ENCODE data around the gene H1-8. TPM values are rescaled to one million over a fixed set of nuclear protein-coding genes. Genes with fewer than 3 reads are reported as not detected.
A peak's percentile ranks its signal among the peaks of the same experiment; 100 is the strongest.

Gene H1-8
- total RNA-seq, 2 donors from 2014 or later: not detected

DNA sequence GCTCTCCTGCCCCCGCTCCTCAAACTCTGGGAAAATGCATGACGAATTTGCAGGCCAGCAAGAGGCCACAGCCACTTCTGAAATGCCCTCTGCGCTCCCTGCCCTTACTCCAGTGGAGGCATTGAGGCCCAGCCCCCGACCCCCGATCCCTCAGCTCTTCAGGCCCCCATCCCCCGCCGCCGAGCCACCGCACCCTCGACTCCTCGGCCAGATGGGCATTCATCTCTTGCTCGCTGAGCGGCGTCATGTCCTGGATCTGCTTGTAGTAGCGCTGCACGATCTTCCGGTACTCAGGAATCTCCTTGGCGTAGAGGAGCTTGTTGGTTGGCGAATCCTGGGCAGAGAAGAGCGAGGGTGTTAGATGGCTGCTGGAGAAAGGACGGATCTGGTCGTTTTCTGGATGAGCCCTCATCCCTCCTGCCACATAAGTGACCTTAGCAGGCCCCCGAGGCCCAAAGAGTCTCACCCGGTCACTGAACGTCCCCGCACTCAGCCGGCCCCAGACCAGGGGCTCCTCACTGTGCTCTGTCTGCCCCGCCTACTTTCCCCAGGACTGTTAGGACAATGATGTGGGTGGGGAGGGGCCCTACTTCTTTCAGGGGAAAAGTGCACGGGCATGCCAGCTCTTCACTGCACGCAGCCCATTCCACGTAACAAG is 14.0 kb downstream of the H1-8 start:
- WGBS: 77% methylated on average over 31 of the region's 31 CpGs
- Histone ChIP-seq H3K4me1 (replicated peaks) (no peaks in the 10 kb centered on the region), H3K4me3 (no peak overlapping the region), H3K27me3 (replicated peaks; ENCODE audit: insufficient read depth) (no peaks in the 10 kb centered on the region), H3K36me3 (no peaks in the 10 kb centered on the region), H3K27ac (no peak overlapping the region), H3K9me3 (no peaks in the 10 kb centered on the region)
- intact Hi-C loops (cut with DNase I): loop anchor here (5.0 kb wide), 1 partner anchor 65 kb away; no protein-coding TSS in a partner anchor
- TF ChIP-seq, protein P1, sequence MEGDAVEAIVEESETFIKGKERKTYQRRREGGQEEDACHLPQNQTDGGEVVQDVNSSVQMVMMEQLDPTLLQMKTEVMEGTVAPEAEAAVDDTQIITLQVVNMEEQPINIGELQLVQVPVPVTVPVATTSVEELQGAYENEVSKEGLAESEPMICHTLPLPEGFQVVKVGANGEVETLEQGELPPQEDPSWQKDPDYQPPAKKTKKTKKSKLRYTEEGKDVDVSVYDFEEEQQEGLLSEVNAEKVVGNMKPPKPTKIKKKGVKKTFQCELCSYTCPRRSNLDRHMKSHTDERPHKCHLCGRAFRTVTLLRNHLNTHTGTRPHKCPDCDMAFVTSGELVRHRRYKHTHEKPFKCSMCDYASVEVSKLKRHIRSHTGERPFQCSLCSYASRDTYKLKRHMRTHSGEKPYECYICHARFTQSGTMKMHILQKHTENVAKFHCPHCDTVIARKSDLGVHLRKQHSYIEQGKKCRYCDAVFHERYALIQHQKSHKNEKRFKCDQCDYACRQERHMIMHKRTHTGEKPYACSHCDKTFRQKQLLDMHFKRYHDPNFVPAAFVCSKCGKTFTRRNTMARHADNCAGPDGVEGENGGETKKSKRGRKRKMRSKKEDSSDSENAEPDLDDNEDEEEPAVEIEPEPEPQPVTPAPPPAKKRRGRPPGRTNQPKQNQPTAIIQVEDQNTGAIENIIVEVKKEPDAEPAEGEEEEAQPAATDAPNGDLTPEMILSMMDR (IDR thresholded peaks at IDR 0.05): no peak
- TF ChIP-seq POLR2AphosphoS5 (IDR thresholded peaks at IDR 0.05) (no peak), POLR2A (IDR thresholded peaks at IDR 0.05) (no peak)
- no peak for DNase-seq (ENCODE audit: low spot score)

DNA sequence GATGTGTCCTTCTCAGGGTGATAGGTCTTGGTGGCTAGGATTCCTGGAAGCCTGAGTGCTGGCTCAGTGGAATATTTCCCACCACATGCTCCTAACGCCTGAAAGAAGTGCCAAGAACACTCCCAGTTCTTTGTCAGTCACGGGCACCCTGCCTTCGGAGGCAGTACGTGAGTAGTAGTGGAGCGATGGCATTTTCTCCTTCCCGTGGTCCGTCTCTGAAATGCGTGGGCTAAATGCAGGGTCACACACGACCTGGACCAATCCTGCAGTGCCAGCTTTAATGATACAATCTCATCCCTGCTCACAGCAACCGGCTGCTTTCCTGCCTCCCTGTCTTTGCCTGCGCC is 14.5 kb downstream of the H1-8 start:
- H3K4me1 ChIP-seq (replicated peaks): no peaks in the 10 kb centered on the region
- no peak overlapping the region for H3K4me3 ChIP-seq
- 45% methylated on average over 11 of the region's 11 CpGs for WGBS
- no peaks in the 10 kb centered on the region for H3K9me3 ChIP-seq
- intact Hi-C loops (cut with DNase I): loop anchor here (5.0 kb wide), 1 partner anchor 65 kb away; no protein-coding TSS in a partner anchor
- no peaks in the 10 kb centered on the region for H3K36me3 ChIP-seq
- TF ChIP-seq, protein P1 (IDR thresholded peaks at IDR 0.05): no peak
- TF ChIP-seq POLR2AphosphoS5 (IDR thresholded peaks at IDR 0.05): peak; percentile 10
- DNase-seq (ENCODE audit: low spot score): no peak
- H3K27me3 ChIP-seq (replicated peaks; ENCODE audit: insufficient read depth): no peaks in the 10 kb centered on the region
- peak overlapping the region in 1 of 2 donors; percentile 26 for H3K27ac ChIP-seq

DNA sequence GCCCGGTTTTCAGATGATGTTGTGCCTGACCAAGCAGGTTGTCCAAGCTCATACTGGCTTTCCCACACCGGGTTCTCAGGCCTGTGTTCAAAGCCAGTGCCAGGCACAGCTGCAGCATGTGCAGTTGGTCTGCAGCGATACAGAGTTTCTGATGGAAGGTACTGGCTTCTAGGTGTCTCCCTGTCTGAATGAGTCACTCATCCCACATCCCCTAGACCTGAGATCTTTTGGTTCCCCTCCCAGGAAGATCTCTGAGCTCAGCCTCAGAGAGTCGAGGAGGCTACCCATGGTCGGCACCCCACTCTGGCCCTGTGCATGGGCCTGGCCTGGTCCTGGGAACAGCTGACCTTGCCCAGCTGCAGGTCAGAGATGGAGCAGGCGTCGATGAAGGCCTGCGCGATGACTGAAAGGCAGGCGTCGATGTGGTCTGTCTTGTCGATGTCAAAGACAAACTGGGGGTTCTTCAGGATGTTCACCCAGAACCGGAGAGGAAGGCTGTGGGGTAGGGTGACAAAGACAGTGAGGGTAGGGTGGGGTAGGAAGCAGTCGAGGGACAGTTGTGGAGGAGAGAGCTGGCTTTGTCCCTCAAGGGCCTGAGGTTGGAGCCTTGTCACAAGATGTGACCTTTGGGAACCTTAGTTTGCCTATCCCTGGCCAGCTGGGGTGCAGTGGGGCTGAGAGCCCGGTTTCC is 15.3 kb downstream of the H1-8 start:
- Histone ChIP-seq H3K9me3 (no peaks in the 10 kb centered on the region), H3K4me3 (no peak overlapping the region), H3K4me1 (replicated peaks) (no peaks in the 10 kb centered on the region), H3K36me3 (no peaks in the 10 kb centered on the region), H3K27me3 (replicated peaks; ENCODE audit: insufficient read depth) (no peaks in the 10 kb centered on the region), H3K27ac (peak overlapping the region in 1 of 2 donors; percentile 26)
- 90% methylated on average over 15 of the region's 15 CpGs for WGBS
- intact Hi-C loops (cut with DNase I): loop anchor here (5.0 kb wide), 1 partner anchor 66 kb away; no protein-coding TSS in a partner anchor
- no peak for DNase-seq (ENCODE audit: low spot score)
- TF ChIP-seq POLR2AphosphoS5 (IDR thresholded peaks at IDR 0.05) (no peak), POLR2A (IDR thresholded peaks at IDR 0.05) (no peak)
- TF ChIP-seq, protein P1 (IDR thresholded peaks at IDR 0.05): no peak

DNA sequence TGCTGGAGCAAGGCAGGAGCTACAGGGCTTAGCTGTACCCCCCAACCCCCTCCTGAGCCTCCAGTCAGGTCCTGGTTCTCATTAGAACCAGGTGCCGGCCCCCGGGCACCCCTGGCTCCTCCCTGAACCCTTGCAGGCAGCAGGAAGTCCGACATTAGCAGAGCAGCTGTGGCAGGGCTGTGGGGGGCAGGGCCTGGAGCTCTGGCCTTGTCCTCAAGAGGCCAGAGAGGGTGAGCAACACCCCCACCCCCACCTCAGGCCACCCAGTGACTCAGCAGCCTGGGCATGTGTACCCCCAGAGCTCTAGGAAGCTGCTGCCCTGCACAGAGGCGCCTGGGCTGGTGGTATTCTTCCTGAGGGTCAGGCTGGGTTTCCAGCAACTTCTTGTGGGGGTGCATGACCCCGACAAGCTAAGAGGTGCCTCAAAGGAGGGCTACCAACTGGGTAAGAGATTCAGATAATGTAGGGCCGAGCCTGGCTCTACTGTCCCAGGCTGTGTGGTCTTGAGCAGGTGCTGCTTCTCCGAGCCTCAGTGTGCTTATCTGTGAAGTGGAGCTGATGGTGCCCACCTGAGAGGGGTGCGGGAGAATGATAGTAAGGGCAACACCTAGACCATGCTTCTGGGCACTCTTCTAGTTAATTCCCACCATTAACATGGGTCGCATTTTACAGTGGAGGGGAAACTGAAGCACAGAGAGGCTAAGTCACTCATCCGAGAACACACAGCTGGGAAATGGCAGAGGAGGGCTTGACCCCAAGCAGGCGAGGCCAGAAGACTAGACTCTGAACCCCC is 16.0 kb downstream of the H1-8 start:
- Histone ChIP-seq H3K9me3 (no peaks in the 10 kb centered on the region), H3K4me3 (no peak overlapping the region), H3K4me1 (replicated peaks) (no peaks in the 10 kb centered on the region), H3K36me3 (no peaks in the 10 kb centered on the region), H3K27ac (peak overlapping the region in 1 of 2 donors; percentile 26), H3K27me3 (replicated peaks; ENCODE audit: insufficient read depth) (no peaks in the 10 kb centered on the region)
- no peak for TF ChIP-seq POLR2AphosphoS5 (IDR thresholded peaks at IDR 0.05)
- no peak for TF ChIP-seq POLR2A (IDR thresholded peaks at IDR 0.05)
- TF ChIP-seq, protein P1 (IDR thresholded peaks at IDR 0.05): no peak
- DNase-seq (ENCODE audit: low spot score): no peak
- 93% methylated on average over 10 of the region's 11 CpGs for WGBS
- intact Hi-C loops (cut with DNase I): loop anchor here (5.0 kb wide), 1 partner anchor 67 kb away; no protein-coding TSS in a partner anchor

Data from prostate gland (tissue), 2 donors.